ENCODE measurements around the gene USP12. TPM values are rescaled to one million over a fixed set of nuclear protein-coding genes. Genes with fewer than 3 reads are reported as not detected.
A peak's percentile ranks its signal among the peaks of the same experiment; 100 is the strongest.

The USP12 gene
- total RNA-seq, 1 experiment from 2014 or later = 26.1 TPM

DNA sequence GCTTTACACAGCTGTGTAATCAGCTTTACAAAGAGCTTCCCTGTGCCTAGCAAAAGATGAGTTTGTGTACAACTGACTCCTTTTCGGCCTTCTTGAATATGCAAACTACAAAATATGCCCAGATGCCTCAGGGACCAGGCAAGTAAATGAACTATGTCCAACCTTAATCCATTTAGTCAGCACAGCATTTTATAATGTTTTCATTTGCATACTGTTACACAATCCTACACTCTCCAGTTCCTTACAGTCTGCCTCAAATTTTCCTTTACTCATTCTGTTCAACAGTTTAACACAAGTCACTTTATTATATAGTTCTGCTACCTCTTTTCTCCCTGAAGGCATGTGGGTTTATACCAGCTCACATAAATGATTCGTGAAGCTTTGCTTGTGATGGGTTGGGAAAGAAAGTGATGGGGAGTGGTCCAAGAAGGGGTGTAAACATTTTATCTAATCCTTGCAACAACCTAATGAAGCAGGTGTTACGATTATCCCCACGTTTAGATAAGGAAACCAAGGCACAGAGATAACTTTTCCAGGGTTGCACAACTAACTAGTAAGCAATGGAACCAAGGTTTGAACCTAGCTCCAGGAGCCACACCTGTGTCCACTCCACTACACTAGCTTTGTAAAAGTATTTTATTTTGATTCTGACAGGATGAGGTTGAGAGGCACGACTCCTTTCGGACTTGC is 3.3 kb upstream of the USP12 start:
- ATAC-seq = no peak
- Mint-ChIP-seq H3K27me3 (ENCODE audit: low read depth) (no peaks in the 10 kb centered on the region), H3K9me3 (no peaks in the 10 kb centered on the region), H3K4me3 (no peak overlapping the region), H3K36me3 (no peaks in the 10 kb centered on the region), H3K27ac (peak overlapping the region; percentile 63; the same call in 1 of the 2 replicates), H3K4me1 (peaks cover 35% of the 10 kb centered on the region)
- TF ChIP-seq MYBL2 (CRISPR knock-in tag; IDR thresholded peaks at IDR 0.05) (no peak), TEAD4 (CRISPR knock-in tag; IDR thresholded peaks at IDR 0.05) (no peak), CBFB (CRISPR knock-in tag; IDR thresholded peaks at IDR 0.05; ENCODE audit: low read depth) (no peak), ZNF416 (CRISPR knock-in tag; IDR thresholded peaks at IDR 0.05) (no peak), ATF2 (CRISPR knock-in tag; IDR thresholded peaks at IDR 0.05; ENCODE audit: borderline replicate concordance, low read depth) (no peak)
- no peak for DNase-seq (ENCODE audit: low spot score)
- POLR2A ChIA-PET = no interaction called here
- CTCF ChIA-PET = interaction anchor here (0.6 kb wide), 1 partner anchor 165 kb away, joined by 3 read pairs; no protein-coding TSS in a partner anchor

DNA sequence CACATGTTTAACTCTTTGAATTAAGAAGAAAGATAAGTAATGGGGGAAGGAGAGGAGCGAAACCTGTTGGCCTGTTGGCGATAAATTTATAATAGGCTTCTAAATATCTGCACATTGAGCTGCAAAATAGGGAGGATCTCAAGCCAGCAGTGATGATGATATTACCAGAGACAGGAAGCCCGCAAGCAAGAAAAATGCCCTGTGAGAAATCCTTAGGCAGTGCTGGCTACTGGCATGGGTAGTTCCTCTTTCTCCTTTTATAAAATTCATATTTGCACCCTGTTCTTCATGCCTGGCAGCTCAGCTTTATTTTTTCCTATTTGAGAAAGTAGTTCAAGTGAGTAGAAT is 858 bp upstream of the USP12 start:
- no peak for TF ChIP-seq GABPB1 (CRISPR knock-in tag; IDR thresholded peaks at IDR 0.05)
- TF ChIP-seq, protein P1, sequence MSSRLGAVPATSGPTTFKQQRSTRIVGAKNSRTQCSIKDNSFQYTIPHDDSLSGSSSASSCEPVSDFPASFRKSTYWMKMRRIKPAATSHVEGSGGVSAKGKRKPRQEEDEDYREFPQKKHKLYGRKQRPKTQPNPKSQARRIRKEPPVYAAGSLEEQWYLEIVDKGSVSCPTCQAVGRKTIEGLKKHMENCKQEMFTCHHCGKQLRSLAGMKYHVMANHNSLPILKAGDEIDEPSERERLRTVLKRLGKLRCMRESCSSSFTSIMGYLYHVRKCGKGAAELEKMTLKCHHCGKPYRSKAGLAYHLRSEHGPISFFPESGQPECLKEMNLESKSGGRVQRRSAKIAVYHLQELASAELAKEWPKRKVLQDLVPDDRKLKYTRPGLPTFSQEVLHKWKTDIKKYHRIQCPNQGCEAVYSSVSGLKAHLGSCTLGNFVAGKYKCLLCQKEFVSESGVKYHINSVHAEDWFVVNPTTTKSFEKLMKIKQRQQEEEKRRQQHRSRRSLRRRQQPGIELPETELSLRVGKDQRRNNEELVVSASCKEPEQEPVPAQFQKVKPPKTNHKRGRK (CRISPR knock-in tag; IDR thresholded peaks at IDR 0.05; ENCODE audit: borderline replicate concordance) = no peak
- TF ChIP-seq SMAD4 (CRISPR knock-in tag; IDR thresholded peaks at IDR 0.05) = no peak
- TF ChIP-seq CDX4 (CRISPR knock-in tag; IDR thresholded peaks at IDR 0.05; ENCODE audit: borderline replicate concordance) = no peak
- no peak for TF ChIP-seq NFE2L1 (CRISPR knock-in tag; IDR thresholded peaks at IDR 0.05)
- TF ChIP-seq TEAD4 (CRISPR knock-in tag; IDR thresholded peaks at IDR 0.05) = no peak
- TF ChIP-seq, protein P2, sequence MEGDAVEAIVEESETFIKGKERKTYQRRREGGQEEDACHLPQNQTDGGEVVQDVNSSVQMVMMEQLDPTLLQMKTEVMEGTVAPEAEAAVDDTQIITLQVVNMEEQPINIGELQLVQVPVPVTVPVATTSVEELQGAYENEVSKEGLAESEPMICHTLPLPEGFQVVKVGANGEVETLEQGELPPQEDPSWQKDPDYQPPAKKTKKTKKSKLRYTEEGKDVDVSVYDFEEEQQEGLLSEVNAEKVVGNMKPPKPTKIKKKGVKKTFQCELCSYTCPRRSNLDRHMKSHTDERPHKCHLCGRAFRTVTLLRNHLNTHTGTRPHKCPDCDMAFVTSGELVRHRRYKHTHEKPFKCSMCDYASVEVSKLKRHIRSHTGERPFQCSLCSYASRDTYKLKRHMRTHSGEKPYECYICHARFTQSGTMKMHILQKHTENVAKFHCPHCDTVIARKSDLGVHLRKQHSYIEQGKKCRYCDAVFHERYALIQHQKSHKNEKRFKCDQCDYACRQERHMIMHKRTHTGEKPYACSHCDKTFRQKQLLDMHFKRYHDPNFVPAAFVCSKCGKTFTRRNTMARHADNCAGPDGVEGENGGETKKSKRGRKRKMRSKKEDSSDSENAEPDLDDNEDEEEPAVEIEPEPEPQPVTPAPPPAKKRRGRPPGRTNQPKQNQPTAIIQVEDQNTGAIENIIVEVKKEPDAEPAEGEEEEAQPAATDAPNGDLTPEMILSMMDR (IDR thresholded peaks at IDR 0.05) = no peak
- TF ChIP-seq KAT7 (CRISPR knock-in tag; IDR thresholded peaks at IDR 0.05; ENCODE audit: borderline replicate concordance) = no peak
- no peak for TF ChIP-seq FOXJ3 (CRISPR knock-in tag; IDR thresholded peaks at IDR 0.05; ENCODE audit: borderline replicate concordance)
- TF ChIP-seq, protein P3, sequence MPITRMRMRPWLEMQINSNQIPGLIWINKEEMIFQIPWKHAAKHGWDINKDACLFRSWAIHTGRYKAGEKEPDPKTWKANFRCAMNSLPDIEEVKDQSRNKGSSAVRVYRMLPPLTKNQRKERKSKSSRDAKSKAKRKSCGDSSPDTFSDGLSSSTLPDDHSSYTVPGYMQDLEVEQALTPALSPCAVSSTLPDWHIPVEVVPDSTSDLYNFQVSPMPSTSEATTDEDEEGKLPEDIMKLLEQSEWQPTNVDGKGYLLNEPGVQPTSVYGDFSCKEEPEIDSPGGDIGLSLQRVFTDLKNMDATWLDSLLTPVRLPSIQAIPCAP (CRISPR knock-in tag; IDR thresholded peaks at IDR 0.05) = no peak
- no peak for TF ChIP-seq NR2C2 (CRISPR knock-in tag; IDR thresholded peaks at IDR 0.05)
- TF ChIP-seq AR (CRISPR knock-in tag; IDR thresholded peaks at IDR 0.05) = no peak
- Mint-ChIP-seq H3K9me3 (no peaks in the 10 kb centered on the region), H3K27ac (peak overlapping the region; percentile 47; the same call in 1 of the 2 replicates), H3K36me3 (no peaks in the 10 kb centered on the region), H3K27me3 (ENCODE audit: low read depth) (no peaks in the 10 kb centered on the region), H3K4me3 (peak overlapping the region; percentile 82), H3K4me1 (peaks cover 42% of the 10 kb centered on the region)
- CTCF ChIA-PET = interaction anchor here (1.0 to 1.7 kb wide), 2 partner anchors 167 to 186 kb away, joined by 3 to 5 read pairs; no protein-coding TSS in a partner anchor
- no peak for DNase-seq (ENCODE audit: low spot score)
- POLR2A ChIA-PET = no interaction called here
- no peak for ATAC-seq
